SU-DHL-6 (cell line): Measurements from ENCODE around the gene CARD14.

Experiments
- H2AFZ ChIP-seq: fragments of 200-600 bp; sonication (generic); 2 replicates; pipeline ENCODE4 v1.6.1; 2014; ENCODE audit warnings: low read depth, mild to moderate bottlenecking, moderate library complexity, mixed read lengths, antibody characterized with exemption, low read length; ENCODE audit not compliant: severe bottlenecking
- H3F3A ChIP-seq: fragments of 200-600 bp; shearing (Covaris generic); 2 replicates; pipeline ENCODE4 v1.6.0; 2016; ENCODE audit warnings: antibody characterized with exemption, mild to moderate bottlenecking; ENCODE audit not compliant: insufficient read depth
- H3K27ac ChIP-seq: fragments of 200-600 bp; sonication (generic); 2 replicates; pipeline ENCODE4 v1.5.1; 2016; ENCODE audit warnings: low read depth, mild to moderate bottlenecking, low read length, moderate library complexity, mixed read lengths
- H3K27me3 ChIP-seq: fragments of 200-600 bp; sonication (generic), shearing (Covaris generic); 2 replicates; pipeline ENCODE4 v1.6.0; 2014; ENCODE audit warnings: mild to moderate bottlenecking, low read length
- H3K36me3 ChIP-seq: fragments of 200-600 bp; sonication (generic); 2 replicates; pipeline ENCODE4 v1.6.1; 2014; ENCODE audit warnings: mild to moderate bottlenecking, low read length, mixed read lengths
- H3K4me2 ChIP-seq: fragments of 300-600, 200-600 bp; shearing (Covaris generic), sonication (generic); 2 replicates; pipeline ENCODE4 v1.6.0; 2014; ENCODE audit warnings: low read length, low read depth, mild to moderate bottlenecking; ENCODE audit not compliant: poor library complexity, severe bottlenecking
- H3K4me3 ChIP-seq: fragments of 200-600 bp; sonication (generic); 2 replicates; pipeline ENCODE4 v1.5.1; 2014; ENCODE audit warnings: antibody characterized with exemption, low read length, mild to moderate bottlenecking, mixed read lengths; ENCODE audit not compliant: insufficient read depth, poor library complexity, severe bottlenecking
- H3K79me2 ChIP-seq: fragments of 200-600 bp; sonication (generic); 2 replicates; pipeline ENCODE4 v1.6.1; 2014; ENCODE audit warnings: mild to moderate bottlenecking, low read length, moderate library complexity; ENCODE audit not compliant: insufficient read depth
- H3K9ac ChIP-seq: fragments of 200-600 bp; sonication (generic); 2 replicates; pipeline ENCODE4 v1.7.0; 2014; ENCODE audit warnings: mild to moderate bottlenecking, low read length
- H3K9me2 ChIP-seq: fragments of 200-600 bp; sonication (generic); replicated peaks from 2 replicates; pipeline ENCODE4 v1.6.1; 2014; ENCODE audit warnings: low read length; ENCODE audit not compliant: insufficient read depth
- H3K9me3 ChIP-seq: fragments of 200-600 bp; sonication (generic); 2 replicates; pipeline ENCODE4 v1.6.1; 2014; ENCODE audit warnings: low read length, mixed read lengths; ENCODE audit not compliant: insufficient read depth
- H4K20me1 ChIP-seq: fragments of 200-600 bp; sonication (generic); 2 replicates; pipeline ENCODE4 v1.6.1; 2014; ENCODE audit warnings: low read depth, mild to moderate bottlenecking, antibody characterized with exemption, low read length, moderate library complexity, mixed read lengths
- EZH2phosphoT487 ChIP-seq: fragments of 200-600 bp; sonication (generic), shearing (Covaris generic); conservative IDR thresholded peaks from 2 replicates; pipeline ENCODE4 v1.6.1; 2018; ENCODE audit warnings: mild to moderate bottlenecking, antibody characterized with exemption, low read length, moderate library complexity, mixed read lengths
- TF ChIP-seq, protein P1 (sequence below): fragments of 200-600 bp; sonication (generic); IDR thresholded peaks from one replicate; pipeline ENCODE4 v1.5.1; 2017; ENCODE audit warnings: antibody characterized with exemption, mild to moderate bottlenecking, low read length, moderate library complexity; ENCODE audit not compliant: insufficient read depth, poor library complexity, severe bottlenecking

CARD14 gene

DNA sequence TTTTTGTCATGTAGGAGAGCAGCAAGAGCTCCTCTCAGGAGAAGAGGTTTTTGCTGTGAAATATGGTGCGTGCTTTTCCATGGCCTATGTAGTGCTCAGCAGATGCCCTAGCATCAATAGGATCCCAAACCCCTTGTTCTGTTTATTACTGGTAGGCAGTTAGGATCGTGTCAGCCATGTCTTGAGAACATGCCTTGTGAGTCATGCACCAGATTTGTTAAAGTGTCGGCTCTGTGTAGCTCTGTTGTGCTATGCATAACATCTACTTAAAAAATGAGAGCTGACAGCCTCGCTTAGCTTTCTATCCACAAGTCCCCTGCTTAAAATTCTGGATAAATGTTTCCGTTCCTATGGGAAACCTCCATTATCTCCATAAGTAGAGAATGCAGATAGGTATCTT lies 18.5 kb upstream of the CARD14 start:
- no peak overlapping the region for H3K4me2 ChIP-seq
- H2AFZ ChIP-seq, result no peak overlapping the region
- no peak overlapping the region for H3K9ac ChIP-seq

DNA sequence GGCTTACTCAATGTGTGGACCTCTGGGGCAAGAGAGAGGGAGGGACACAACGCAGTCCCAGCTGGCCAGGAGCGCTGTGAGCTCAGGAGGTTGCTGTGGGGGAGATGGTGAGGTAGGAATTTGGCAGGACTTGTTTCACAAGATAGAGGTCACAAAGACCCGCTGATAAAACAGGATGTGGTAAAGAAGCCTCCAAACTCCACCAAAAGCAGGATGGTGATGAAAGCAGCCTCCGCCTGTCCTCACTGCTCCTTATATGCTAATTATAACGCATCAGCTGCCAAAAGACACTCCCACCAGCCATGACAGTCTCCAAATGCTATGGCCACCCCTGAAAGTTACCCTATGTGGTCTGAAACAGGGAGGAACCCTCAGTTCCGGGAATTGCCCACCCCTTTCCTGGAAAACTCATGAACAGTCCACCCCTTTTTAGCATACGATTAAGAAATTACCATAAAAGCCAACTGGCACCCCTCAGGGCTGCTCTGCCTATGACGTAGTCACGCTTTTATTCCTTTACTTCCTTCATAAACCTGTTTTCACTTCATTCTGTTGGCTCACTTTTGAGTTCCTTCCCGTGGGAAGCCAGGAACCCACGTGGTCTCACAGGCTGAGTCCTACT lies 17.6 kb upstream of the CARD14 start:
- Histone ChIP-seq H3K27ac (no peak overlapping the region), H3K9me2 (no peaks in the 10 kb centered on the region), H4K20me1 (no peaks in the 10 kb centered on the region), H3K9me3 (no peaks in the 10 kb centered on the region), H3K27me3 (no peaks in the 10 kb centered on the region), H3K4me3 (no peak overlapping the region), H2AFZ (no peak overlapping the region), H3K9ac (no peak overlapping the region), H3F3A (no peaks in the 10 kb centered on the region), H3K4me2 (no peak overlapping the region), H3K79me2 (no peaks in the 10 kb centered on the region), H3K36me3 (no peaks in the 10 kb centered on the region)
- TF ChIP-seq EZH2phosphoT487, result no peak
- TF ChIP-seq, protein P1, sequence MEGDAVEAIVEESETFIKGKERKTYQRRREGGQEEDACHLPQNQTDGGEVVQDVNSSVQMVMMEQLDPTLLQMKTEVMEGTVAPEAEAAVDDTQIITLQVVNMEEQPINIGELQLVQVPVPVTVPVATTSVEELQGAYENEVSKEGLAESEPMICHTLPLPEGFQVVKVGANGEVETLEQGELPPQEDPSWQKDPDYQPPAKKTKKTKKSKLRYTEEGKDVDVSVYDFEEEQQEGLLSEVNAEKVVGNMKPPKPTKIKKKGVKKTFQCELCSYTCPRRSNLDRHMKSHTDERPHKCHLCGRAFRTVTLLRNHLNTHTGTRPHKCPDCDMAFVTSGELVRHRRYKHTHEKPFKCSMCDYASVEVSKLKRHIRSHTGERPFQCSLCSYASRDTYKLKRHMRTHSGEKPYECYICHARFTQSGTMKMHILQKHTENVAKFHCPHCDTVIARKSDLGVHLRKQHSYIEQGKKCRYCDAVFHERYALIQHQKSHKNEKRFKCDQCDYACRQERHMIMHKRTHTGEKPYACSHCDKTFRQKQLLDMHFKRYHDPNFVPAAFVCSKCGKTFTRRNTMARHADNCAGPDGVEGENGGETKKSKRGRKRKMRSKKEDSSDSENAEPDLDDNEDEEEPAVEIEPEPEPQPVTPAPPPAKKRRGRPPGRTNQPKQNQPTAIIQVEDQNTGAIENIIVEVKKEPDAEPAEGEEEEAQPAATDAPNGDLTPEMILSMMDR, result no peak

More for the DNA sequence above, 18.5 kb upstream of the CARD14 start:
- H3K36me3 ChIP-seq, result no peaks in the 10 kb centered on the region
- H3K9me2 ChIP-seq, result no peaks in the 10 kb centered on the region
- H4K20me1 ChIP-seq, result no peaks in the 10 kb centered on the region
- TF ChIP-seq EZH2phosphoT487, result no peak
- TF ChIP-seq, protein P1, result no peak
- peaks cover 5% of the 10 kb centered on the region for H3K79me2 ChIP-seq
- H3K27ac ChIP-seq, result no peak overlapping the region
- no peak overlapping the region for H3K4me3 ChIP-seq
- H3K9me3 ChIP-seq, result no peaks in the 10 kb centered on the region
- no peaks in the 10 kb centered on the region for H3F3A ChIP-seq
- no peaks in the 10 kb centered on the region for H3K27me3 ChIP-seq

DNA sequence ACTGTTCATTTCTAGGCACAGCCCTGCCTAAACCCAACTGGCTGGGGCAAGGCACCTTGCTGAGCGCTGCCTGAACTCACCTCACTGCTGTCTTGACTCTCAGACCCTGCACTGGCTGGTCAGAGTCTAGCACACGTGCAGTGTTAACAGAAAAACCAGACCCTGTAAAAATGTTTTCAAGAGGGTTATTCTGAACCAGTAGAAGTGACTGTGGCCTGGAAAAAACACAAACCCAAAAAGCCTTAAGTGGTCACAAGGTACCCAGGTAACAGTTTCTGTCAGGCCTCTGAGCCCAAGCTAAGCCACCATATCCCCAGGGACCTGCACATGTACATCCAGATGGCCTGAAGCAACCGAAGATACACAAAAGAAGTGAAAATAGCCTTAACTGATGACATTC lies 16.8 kb upstream of the CARD14 start:
- Histone ChIP-seq H3K27me3 (no peaks in the 10 kb centered on the region), H3K27ac (no peak overlapping the region), H3K4me3 (no peak overlapping the region), H3K9me2 (no peaks in the 10 kb centered on the region), H4K20me1 (no peaks in the 10 kb centered on the region), H3K9me3 (no peaks in the 10 kb centered on the region), H2AFZ (no peak overlapping the region), H3K4me2 (no peak overlapping the region), H3K79me2 (no peaks in the 10 kb centered on the region), H3F3A (no peaks in the 10 kb centered on the region), H3K9ac (no peak overlapping the region), H3K36me3 (no peaks in the 10 kb centered on the region)
- TF ChIP-seq EZH2phosphoT487, result no peak
- TF ChIP-seq, protein P1, result no peak
